GM12892 (cell line): ENCODE measurements around the gene NT5DC1.

Experiments
- DNase-seq: peaks from one replicate; pipeline ENCODE4 v3.0.0; 2011; ENCODE audit not compliant: insufficient read length
- FAIRE-seq: peaks from 2 replicates; lab custom pipeline; 2011; peaks lifted over from hg19 to GRCh38; lab: Jason Lieb, UNC
- POLR2A ChIP-seq: IDR thresholded peaks from 2 replicates; pipeline ENCODE4 v1.6.1; 2011; ENCODE audit warnings: low read depth, low read length, control low read depth
- POLR2AphosphoS5 ChIP-seq: IDR thresholded peaks from 2 replicates; pipeline ENCODE4 v1.6.1; 2011; ENCODE audit warnings: low read depth, low read length, control low read depth
- TAF1 ChIP-seq: IDR thresholded peaks from 2 replicates; pipeline ENCODE4 v1.6.1; 2011; ENCODE audit warnings: low read depth, mild to moderate bottlenecking, control low read depth, low read length, borderline replicate concordance

Gene NT5DC1

DNA sequence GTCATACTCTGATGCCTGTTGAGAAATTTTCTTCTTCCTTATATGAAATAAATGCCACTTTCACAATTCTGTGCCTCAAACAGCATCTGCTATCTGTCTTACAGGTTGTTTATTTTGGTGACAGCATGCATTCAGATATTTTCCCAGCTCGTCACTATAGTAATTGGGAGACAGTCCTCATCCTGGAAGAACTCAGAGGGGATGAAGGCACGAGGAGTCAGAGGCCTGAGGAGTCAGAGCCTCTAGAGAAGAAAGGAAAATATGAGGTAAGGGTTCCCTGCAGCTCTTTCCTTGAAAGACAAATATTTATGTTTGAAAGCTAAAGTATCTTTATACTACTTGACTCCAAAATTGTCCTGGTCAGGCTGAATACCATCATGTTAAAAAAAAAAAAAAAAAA is 137.4 kb downstream of the NT5DC1 start:
- FAIRE-seq (no peak), DNase-seq (no peak)
- TF ChIP-seq TAF1: no peak
- TF ChIP-seq POLR2A: no peak
- no peak for TF ChIP-seq POLR2AphosphoS5

DNA sequence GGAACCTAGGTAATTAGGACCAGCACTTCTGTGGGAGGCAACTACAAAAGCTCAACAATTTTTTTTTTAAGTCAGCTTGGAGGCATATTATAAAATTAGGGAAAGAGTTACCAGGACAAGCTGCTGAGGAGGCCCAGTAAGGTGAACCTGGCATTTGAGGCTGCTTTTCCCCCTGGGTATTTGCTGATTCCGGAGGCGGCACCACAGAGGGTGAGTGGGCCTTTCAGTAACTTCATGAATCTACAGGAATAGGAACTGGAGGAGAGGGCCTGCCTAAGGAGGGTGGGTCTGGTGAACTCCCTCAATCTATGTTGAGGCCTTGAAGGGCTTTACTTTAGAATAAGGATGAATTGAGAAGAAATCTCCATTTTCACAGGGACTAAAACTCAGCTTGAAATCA is 138.6 kb downstream of the NT5DC1 start:
- no peak for DNase-seq
- TF ChIP-seq POLR2A (no peak), POLR2AphosphoS5 (no peak), TAF1 (no peak)
- no peak for FAIRE-seq

DNA sequence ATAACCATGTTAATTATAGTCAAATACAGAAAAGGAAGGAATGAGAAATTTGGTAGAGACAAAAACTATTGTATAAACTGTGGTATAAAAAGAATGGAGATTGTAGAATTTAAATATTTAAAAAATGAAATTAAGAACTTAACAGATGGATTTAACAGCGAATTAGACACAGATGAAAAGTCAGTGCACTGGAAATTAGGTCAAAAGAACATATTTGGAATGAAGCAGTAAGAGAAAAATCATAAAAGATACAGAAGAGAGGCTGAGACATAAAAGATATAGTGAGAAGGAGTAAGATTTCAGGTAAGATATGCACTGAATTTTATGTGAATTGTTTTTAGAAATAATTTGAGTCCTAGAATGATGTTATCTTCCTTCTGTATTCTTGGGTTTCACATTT is 139.2 kb downstream of the NT5DC1 start:
- TF ChIP-seq TAF1: no peak
- no peak for TF ChIP-seq POLR2AphosphoS5
- TF ChIP-seq POLR2A: no peak
- FAIRE-seq (no peak), DNase-seq (no peak)

DNA sequence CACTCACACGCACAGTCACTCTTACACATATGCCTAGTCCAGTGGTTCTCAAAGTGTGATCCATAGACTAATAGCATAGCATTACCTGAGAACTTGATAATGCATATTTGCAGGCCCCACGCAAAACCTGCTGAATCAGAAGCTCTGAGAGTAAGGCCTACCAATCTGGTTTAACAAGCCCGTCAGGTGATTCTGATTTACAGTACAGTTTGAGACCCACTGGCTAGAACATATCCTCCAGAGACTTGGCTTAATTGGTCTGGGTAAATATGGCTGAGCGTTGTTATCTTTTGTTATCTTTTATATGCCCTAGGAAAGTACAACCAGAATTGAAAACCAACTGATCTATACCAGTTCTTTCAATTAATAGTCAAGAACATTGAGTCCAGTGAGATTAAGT is 143.6 kb downstream of the NT5DC1 start:
- peak; percentile 9 for FAIRE-seq
- no peak for DNase-seq
- TF ChIP-seq POLR2A (no peak), TAF1 (no peak), POLR2AphosphoS5 (no peak)

DNA sequence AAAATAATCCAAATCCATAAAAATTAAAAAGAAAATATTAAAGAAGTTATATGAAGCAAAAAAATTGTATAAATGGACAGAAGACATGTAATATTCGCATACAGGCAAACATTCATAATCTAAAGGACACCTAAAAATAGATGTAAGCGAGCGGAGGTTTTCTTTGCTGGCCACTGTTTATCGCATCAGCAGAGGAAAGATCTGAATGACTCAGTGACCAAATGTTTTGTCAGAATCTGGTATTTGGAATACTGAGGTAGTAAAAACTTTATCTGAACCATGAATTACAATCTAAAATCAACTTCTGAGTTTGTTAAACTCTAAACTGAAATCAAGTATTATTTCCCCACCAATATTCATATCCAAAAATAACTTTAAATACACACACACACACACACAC is 145.4 kb downstream of the NT5DC1 start:
- DNase-seq: no peak
- FAIRE-seq: no peak
- TF ChIP-seq POLR2AphosphoS5: no peak
- TF ChIP-seq POLR2A: no peak
- TF ChIP-seq TAF1: no peak

DNA sequence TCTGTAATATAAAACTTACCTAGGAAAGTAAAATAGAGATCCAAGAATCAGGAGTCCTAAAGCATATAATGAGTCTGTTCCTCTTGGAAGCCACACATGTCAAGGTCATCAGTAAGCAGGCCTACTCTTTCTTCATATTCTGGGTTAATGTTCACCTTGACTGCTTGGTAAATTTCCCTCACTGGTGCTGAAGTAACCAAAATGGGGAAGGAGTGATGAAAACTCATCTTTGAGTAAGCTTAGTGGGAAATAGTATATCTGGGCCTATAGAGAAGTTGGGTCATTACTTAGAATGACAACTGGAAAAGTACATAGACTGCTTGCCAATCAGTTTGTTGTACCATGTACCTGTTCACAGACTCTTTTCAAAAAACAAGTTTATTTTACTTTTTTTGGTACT is 146.6 kb downstream of the NT5DC1 start:
- FAIRE-seq: no peak
- TF ChIP-seq POLR2A (no peak), POLR2AphosphoS5 (no peak), TAF1 (no peak)
- DNase-seq: no peak

DNA sequence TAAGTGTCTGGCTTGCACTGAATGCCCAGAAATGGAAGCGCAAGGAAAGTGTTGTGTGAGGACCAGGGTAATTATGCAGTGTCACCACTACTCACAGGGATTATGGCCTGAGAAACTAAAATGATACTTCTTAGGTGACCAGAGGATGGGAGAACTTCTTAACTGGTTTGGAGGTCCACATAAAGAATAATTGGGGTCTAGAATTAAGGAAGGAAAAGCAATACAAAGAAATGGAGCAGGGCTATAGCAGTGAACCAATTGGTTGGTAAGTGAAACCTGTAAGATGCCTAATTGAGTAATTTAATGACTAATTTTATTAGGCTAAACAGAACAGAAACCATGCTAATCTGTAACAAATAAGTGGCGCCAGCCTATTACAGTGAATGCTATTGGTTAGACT is 147.9 kb downstream of the NT5DC1 start:
- DNase-seq: no peak
- FAIRE-seq: no peak
- TF ChIP-seq POLR2AphosphoS5: no peak
- no peak for TF ChIP-seq POLR2A
- TF ChIP-seq TAF1: no peak

DNA sequence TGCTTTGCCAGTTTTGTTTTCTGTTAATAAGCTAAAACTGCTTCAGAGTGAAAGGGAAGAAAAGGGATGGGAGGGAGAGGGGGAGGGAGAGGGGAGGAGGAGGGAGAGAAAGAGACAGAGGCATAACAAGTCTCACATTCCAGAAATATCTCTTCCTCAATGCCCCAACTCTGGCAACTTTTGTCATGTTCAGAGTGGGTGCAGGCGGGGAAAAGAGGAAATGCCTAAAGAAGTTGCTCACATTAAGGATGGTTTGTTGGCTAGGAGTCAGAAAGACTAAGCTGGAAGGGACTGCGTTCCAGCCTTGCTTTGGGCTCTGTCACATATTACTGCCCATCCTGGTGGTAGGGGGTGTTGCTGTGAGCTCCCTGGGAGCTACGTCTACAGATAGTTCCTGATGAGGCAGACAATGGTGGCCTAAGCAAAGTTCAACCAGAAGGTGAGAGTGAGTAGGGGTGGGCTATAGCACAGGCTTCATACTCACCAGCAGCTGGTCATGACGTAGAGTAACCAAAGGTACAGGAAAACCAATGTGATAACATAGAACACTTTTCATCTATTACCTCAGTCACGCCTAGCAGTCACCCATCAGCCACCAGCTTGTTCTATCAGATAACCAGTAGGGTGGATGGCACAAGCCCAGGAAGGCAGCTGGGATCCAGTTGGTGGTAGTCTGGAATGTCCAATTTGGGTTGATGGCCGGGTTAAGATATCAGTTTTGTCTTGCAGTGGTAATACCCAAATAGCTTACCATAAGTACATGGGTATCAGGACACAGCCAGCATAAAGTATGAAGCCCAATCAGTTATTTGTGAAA is 151.1 kb downstream of the NT5DC1 start:
- FAIRE-seq: no peak
- TF ChIP-seq POLR2A (no peak), TAF1 (no peak), POLR2AphosphoS5 (no peak)
- no peak for DNase-seq

DNA sequence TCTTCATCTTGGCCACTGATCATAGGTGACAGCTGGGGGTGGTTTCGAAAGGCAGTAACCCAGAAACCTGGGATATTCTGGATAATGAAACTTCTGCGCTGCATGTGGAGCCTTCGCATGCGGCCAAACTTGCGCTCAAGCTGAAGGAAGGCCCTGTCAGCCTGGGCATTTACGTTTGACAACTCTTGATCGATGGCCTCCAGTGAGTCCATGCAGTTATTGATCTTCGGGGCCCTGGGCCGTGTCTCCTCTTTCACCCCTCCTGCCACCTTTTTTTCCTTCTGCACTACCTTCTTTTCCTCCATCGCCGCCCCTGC is 152.5 kb downstream of the NT5DC1 start:
- TF ChIP-seq TAF1: no peak
- TF ChIP-seq POLR2AphosphoS5: no peak
- TF ChIP-seq POLR2A: no peak
- FAIRE-seq: no peak
- no peak for DNase-seq

DNA sequence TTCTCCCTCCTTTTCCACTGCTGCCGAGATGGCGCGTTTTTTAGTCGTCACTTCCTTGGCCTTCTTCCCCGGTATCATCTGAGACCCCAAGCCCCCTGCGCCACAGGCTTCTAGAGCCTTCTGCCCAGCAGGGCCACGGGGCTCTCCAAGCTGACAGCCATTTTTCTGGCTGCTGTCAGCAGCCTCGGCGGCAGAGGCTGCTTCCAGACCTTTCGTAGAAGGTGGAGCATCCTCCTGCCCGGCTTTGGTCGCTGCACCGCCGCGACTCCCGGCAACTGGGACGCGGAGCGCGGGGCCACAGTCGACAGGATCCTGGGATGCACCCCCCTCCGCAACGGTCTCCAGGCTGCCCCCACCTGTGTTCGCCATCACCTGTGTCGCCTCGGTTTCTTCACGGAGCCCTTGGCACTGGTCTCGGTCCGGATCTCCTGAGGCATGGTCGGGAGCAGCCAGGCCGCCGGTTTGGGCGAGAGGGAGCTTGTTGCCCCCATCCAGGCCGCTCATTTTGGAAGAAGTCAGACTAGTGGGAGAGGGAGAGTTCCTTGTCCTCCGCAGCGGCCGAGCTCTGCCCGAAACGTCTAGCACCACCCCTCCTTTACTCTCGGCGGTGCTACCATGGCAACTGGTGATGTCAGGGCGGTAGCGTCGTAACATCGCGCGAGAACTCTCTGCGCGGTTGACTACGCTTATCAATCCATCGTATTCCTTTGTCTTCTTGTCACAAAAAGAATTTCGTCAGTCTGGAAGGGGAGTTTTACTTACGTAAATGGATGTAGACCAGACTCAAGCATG is 153.0 kb downstream of the NT5DC1 start, which contains the start of gene TSPYL4:
Gene TSPYL4 (minus strand): TSS at position 571 of the 792 bp plus-strand sequence. CDS start 67 bp downstream, at position 504.
- TF ChIP-seq TAF1: peak; percentile 67; the same call in 1 of the 2 replicates
- TF ChIP-seq POLR2A: peak; percentile 87
- TF ChIP-seq POLR2AphosphoS5: peak; percentile 84
- FAIRE-seq (peak; percentile 94), DNase-seq (peak; percentile 61)

DNA sequence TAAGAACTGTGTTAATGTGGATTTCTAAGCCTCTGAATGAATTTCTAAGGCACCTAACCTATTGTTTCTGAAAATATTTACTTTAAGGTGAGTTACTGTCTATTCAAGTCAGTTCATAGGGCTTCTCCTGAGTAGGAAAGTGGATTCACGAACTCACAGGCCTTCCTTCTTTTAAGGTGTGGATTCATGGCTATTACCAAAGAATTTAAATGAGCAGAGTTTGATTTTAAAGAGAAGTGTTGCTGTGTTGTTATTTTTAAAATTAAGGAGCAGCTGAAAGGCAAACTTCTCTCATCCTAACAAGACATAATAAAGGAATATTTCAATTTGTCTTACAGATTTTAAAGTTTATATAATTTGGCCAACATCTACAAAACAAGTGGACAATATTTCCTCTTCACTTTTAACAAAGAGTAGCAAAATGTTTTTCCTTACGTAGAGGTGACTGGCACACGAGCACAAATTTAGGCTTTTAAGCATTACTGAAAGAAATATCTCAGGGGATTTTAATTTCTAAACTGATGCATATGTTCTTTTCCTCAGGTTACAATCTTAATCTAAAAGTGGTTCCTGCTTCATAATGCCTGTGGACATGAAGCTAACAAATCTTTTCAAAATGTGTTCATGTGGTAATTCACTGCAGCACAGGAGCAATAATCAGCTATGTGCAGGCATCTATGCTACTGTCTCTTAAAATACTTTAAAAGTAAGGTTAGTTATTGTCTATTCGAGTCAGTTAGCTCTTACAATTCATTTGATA is 153.8 kb downstream of the NT5DC1 start:
- FAIRE-seq (no peak), DNase-seq (no peak)
- no peak for TF ChIP-seq POLR2AphosphoS5
- no peak for TF ChIP-seq POLR2A
- TF ChIP-seq TAF1: no peak
